ENCODE results near the gene GDPD5.

GDPD5 gene

GRCh38 chr11:75510004-75510722, 15.6 kb downstream of the GDPD5 start:
- no peak for DNase-seq (ENCODE audit: low spot score)

- no peak for DNase-seq (ENCODE audit: low spot score)
Observed at GRCh38 chr11:75509020-75509720, 16.6 kb downstream of the GDPD5 start.

- DNase-seq (ENCODE audit: low spot score) = no peak
Observed at GRCh38 chr11:75508051-75508561, 17.6 kb downstream of the GDPD5 start.

- no peak for DNase-seq (ENCODE audit: low spot score)
Observed at GRCh38 chr11:75507571-75507970, 18.2 kb downstream of the GDPD5 start.

- no peak for DNase-seq (ENCODE audit: low spot score)
Observed at GRCh38 chr11:75506827-75507226, 18.9 kb downstream of the GDPD5 start.

- DNase-seq (ENCODE audit: low spot score) = no peak
Observed at GRCh38 chr11:75505916-75506692, 19.6 kb downstream of the GDPD5 start.

- no peak for DNase-seq (ENCODE audit: low spot score)
Observed at GRCh38 chr11:75504501-75504900, 21.2 kb downstream of the GDPD5 start.

GRCh38 chr11:75503531-75504099, 22.1 kb downstream of the GDPD5 start:
- DNase-seq (ENCODE audit: low spot score) = no peak

- DNase-seq (ENCODE audit: low spot score) = no peak
Observed at GRCh38 chr11:75502138-75502537, 23.6 kb downstream of the GDPD5 start.

GRCh38 chr11:75500742-75501141, 25.0 kb downstream of the GDPD5 start:
- no peak for DNase-seq (ENCODE audit: low spot score)

- no peak for DNase-seq (ENCODE audit: low spot score)
Observed at GRCh38 chr11:75499423-75500190, 26.1 kb downstream of the GDPD5 start.

GRCh38 chr11:75498556-75499255, 27.0 kb downstream of the GDPD5 start:
- no peak for DNase-seq (ENCODE audit: low spot score)

- no peak for DNase-seq (ENCODE audit: low spot score)
Observed at GRCh38 chr11:75497788-75498409, 27.8 kb downstream of the GDPD5 start.

- DNase-seq (ENCODE audit: low spot score) = no peak
Observed at GRCh38 chr11:75496305-75496752, 29.4 kb downstream of the GDPD5 start.

GRCh38 chr11:75495749-75496304, 29.9 kb downstream of the GDPD5 start:
- DNase-seq (ENCODE audit: low spot score) = no peak

GRCh38 chr11:75493626-75494025, 32.1 kb downstream of the GDPD5 start:
- DNase-seq (ENCODE audit: low spot score) = no peak

GRCh38 chr11:75492181-75492820, 33.4 kb downstream of the GDPD5 start:
- no peak for DNase-seq (ENCODE audit: low spot score)

- no peak for DNase-seq (ENCODE audit: low spot score)
Observed at GRCh38 chr11:75491465-75491864, 34.3 kb downstream of the GDPD5 start.
